Measurements from ENCODE around the gene AHNAK.

AHNAK gene

DNA sequence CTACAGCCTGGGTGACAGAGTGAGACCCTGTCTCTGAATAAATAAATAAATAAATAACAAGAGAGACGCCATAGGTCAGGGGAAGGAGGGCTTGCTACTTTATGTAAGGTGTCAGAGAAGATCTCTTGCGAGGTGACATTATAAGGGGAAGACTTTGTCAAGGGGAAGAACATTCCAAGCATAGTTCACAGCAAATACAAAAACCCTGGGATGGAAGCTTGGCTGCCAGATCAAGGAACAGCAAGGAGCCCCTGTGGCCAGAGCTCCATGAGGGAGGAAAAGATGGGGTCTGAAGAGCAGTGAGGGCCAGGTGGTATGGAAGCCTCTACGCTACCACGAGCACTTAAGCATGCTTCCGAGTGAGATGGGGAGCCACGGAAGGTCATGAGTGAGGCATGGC is 62.3 kb downstream of the AHNAK start:
- TF ChIP-seq CTCF (IDR thresholded peaks at IDR 0.05; ENCODE audit: low read depth, low read length), result no peak
- H3K4me3 ChIP-seq (ENCODE audit: low read depth, low read length), result no peak overlapping the region

- no peak for TF ChIP-seq CTCF (IDR thresholded peaks at IDR 0.05; ENCODE audit: low read depth, low read length)
- no peak overlapping the region for H3K4me3 ChIP-seq (ENCODE audit: low read depth, low read length)
Observed at GRCh38 chr11:62482753-62483152, 63.9 kb downstream of the AHNAK start.

DNA sequence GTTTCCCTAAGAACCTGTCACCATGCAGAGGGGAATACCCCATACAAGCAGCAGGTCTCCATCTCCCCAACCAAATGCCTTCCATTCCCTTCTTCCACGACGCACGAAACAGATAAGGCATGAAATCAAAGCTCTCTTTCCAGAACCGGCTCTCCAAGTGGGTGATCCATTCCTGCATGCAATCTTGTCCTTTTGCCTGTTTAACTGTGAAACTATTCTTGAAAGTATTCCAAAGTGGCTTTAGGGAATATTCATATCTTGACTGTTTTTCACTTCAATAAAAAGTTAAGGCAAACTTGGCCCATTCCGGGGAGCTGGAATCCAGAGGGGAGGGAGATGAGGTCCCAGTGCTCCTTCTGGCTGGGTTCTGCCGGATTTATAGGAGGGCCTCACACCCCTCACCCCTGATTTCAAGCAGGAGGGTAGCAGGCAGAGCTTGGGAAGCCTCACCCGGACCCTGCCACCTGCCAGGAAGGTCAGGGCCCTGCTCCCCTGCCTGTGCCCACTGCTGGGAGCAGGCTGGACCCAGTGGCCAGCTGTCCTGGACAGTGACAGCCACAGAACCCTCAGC is 66.9 kb downstream of the AHNAK start:
- H3K4me3 ChIP-seq (ENCODE audit: low read depth, low read length), result no peak overlapping the region
- TF ChIP-seq CTCF (IDR thresholded peaks at IDR 0.05; ENCODE audit: low read depth, low read length), result no peak

DNA sequence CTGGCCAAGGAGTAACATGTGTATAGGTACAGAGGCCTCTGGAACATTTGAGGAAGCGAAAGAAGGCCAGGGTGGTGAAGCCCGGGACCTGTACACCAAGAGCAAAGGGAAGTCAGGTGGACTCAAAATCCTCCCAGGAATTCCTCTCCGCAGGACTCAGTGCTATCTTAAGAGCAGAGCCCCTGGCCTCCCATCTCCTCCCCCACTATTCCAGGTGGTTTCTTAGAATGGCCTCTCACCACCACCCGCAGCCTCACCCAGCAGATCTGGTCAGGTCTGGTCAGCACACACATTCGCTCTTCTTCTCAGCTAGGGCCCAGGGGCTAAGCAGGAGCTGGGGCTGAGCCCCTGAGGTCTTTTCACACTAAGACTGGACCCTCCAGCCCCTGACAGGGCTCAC is 68.7 kb downstream of the AHNAK start:
- no peak for TF ChIP-seq CTCF (IDR thresholded peaks at IDR 0.05; ENCODE audit: low read depth, low read length)
- no peak overlapping the region for H3K4me3 ChIP-seq (ENCODE audit: low read depth, low read length)

GRCh38 chr11:62472063-62472884 is 74.3 kb downstream of the AHNAK start:
- H3K4me3 ChIP-seq (ENCODE audit: low read depth, low read length), result no peak overlapping the region
- TF ChIP-seq CTCF (IDR thresholded peaks at IDR 0.05; ENCODE audit: low read depth, low read length), result no peak

GRCh38 chr11:62471603-62472002 is 75.0 kb downstream of the AHNAK start:
- no peak overlapping the region for H3K4me3 ChIP-seq (ENCODE audit: low read depth, low read length)
- TF ChIP-seq CTCF (IDR thresholded peaks at IDR 0.05; ENCODE audit: low read depth, low read length), result no peak

DNA sequence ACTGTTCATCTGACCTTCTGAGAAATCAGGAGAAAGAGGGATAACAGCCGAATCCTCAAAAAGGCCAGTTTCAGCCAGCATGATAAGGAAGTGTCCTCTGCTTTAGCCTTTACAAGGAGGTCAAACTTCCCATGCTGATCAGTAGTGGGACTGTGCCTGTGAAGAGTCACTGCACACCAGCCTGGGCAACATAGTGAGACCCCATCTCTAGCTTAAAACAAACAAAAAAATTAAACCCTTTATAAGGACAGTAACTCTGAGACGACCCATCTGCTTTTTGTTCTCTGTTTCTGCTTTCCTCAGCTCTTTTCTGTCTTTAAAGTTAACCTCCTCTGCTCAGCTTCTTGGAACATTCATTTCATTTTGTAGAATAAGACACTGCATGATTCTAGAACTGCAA is 78.0 kb downstream of the AHNAK start:
- H3K4me3 ChIP-seq (ENCODE audit: low read depth, low read length), result no peak overlapping the region
- TF ChIP-seq CTCF (IDR thresholded peaks at IDR 0.05; ENCODE audit: low read depth, low read length), result no peak
